Mesothelial cell of epicardium (in vitro differentiated cells): ENCODE measurements around the gene ZPR1. TPM values are rescaled to one million over a fixed set of nuclear protein-coding genes. Genes with fewer than 3 reads are reported as not detected.

ENCODE experiments used
- DNase-seq, 2 experiments: peaks; one replicate each; pipeline ENCODE4 v3.0.0; 2021; ENCODE audit warnings: low spot score in 2 of 2; ENCODE audit not compliant: unreplicated experiment in 2 of 2
- H3K27ac Mint-ChIP-seq: 2 replicates; pipeline ENCODE4 v1.8.0; 2021; ENCODE audit warnings: mixed read lengths
- H3K27me3 Mint-ChIP-seq: 2 replicates; pipeline ENCODE4 v1.8.0; 2021; ENCODE audit warnings: low read depth, mixed read lengths
- H3K36me3 Mint-ChIP-seq: 2 replicates; pipeline ENCODE4 v1.8.0; 2021; ENCODE audit warnings: mixed read lengths
- H3K4me1 Mint-ChIP-seq: 2 replicates; pipeline ENCODE4 v1.8.0; 2021; ENCODE audit warnings: mixed read lengths
- H3K4me3 Mint-ChIP-seq: 2 replicates; pipeline ENCODE4 v1.8.0; 2021; ENCODE audit warnings: mild to moderate bottlenecking, moderate library complexity, mixed read lengths
- H3K9me3 Mint-ChIP-seq: 2 replicates; pipeline ENCODE4 v1.8.0; 2021; ENCODE audit warnings: mixed read lengths
- CTCF ChIP-seq: fragments of 200-600 bp; sonication (generic); IDR thresholded peaks from one replicate; pipeline ENCODE4 v1.5.0; 2021; ENCODE audit warnings: antibody characterized with exemption; ENCODE audit not compliant: unreplicated experiment
- total RNA-seq: library from RNA; stranded (reverse); gene quantifications from 3 replicates; pipeline ENCODE4 v1.2.1, GENCODE V29; 2021

Gene ZPR1
- total RNA-seq, 1 donor from 2014 or later, result 40.9 TPM

- Mint-ChIP-seq H3K36me3 (peaks cover 7% of the 10 kb centered on the region), H3K4me3 (no peak overlapping the region), H3K9me3 (no peaks in the 10 kb centered on the region), H3K27ac (no peak overlapping the region), H3K4me1 (peaks cover 12% of the 10 kb centered on the region), H3K27me3 (no peaks in the 10 kb centered on the region)
- no peak for TF ChIP-seq CTCF
- no peak for DNase-seq
Observed at GRCh38 chr11:116740741-116741140, 47.1 kb downstream of the ZPR1 start.

GRCh38 chr11:116738975-116739374 is 48.8 kb downstream of the ZPR1 start:
- no peak overlapping the region for H3K27ac Mint-ChIP-seq
- TF ChIP-seq CTCF, result no peak
- no peak overlapping the region for H3K4me3 Mint-ChIP-seq
- H3K36me3 Mint-ChIP-seq, result no peaks in the 10 kb centered on the region
- H3K27me3 Mint-ChIP-seq, result no peaks in the 10 kb centered on the region
- DNase-seq, result no peak
- peaks cover 12% of the 10 kb centered on the region for H3K4me1 Mint-ChIP-seq
- H3K9me3 Mint-ChIP-seq, result no peaks in the 10 kb centered on the region

GRCh38 chr11:116736763-116737162 is 51.1 kb downstream of the ZPR1 start:
- no peak for DNase-seq
- H3K4me1 Mint-ChIP-seq, result peaks cover 6% of the 10 kb centered on the region
- no peak overlapping the region for H3K27ac Mint-ChIP-seq
- H3K36me3 Mint-ChIP-seq, result no peaks in the 10 kb centered on the region
- TF ChIP-seq CTCF, result no peak
- H3K9me3 Mint-ChIP-seq, result no peaks in the 10 kb centered on the region
- peaks cover 2% of the 10 kb centered on the region for H3K27me3 Mint-ChIP-seq
- H3K4me3 Mint-ChIP-seq, result no peak overlapping the region

- Mint-ChIP-seq H3K4me3 (no peak overlapping the region), H3K4me1 (peaks cover 3% of the 10 kb centered on the region), H3K27me3 (peaks cover 18% of the 10 kb centered on the region), H3K36me3 (no peaks in the 10 kb centered on the region), H3K9me3 (no peaks in the 10 kb centered on the region), H3K27ac (no peak overlapping the region)
- no peak for TF ChIP-seq CTCF
- no peak for DNase-seq
Observed at GRCh38 chr11:116733969-116734508, 53.8 kb downstream of the ZPR1 start.

GRCh38 chr11:116733043-116733755 is 54.6 kb downstream of the ZPR1 start:
- peak; percentile 32 for TF ChIP-seq CTCF

More at GRCh38 chr11:116733043-116733755, 54.6 kb downstream of the ZPR1 start:
- Mint-ChIP-seq H3K4me3 (no peak overlapping the region), H3K9me3 (no peaks in the 10 kb centered on the region), H3K36me3 (no peaks in the 10 kb centered on the region), H3K27me3 (peaks cover 26% of the 10 kb centered on the region), H3K27ac (no peak overlapping the region), H3K4me1 (peaks cover 3% of the 10 kb centered on the region)
- no peak for DNase-seq
